ENCODE data around the gene RINT1.
"Not testable (repeated sequence)": the region's sequence is repeated elsewhere in the genome, so short reads cannot be mapped to it uniquely, and the experiment has no call there.

RINT1 gene

DNA sequence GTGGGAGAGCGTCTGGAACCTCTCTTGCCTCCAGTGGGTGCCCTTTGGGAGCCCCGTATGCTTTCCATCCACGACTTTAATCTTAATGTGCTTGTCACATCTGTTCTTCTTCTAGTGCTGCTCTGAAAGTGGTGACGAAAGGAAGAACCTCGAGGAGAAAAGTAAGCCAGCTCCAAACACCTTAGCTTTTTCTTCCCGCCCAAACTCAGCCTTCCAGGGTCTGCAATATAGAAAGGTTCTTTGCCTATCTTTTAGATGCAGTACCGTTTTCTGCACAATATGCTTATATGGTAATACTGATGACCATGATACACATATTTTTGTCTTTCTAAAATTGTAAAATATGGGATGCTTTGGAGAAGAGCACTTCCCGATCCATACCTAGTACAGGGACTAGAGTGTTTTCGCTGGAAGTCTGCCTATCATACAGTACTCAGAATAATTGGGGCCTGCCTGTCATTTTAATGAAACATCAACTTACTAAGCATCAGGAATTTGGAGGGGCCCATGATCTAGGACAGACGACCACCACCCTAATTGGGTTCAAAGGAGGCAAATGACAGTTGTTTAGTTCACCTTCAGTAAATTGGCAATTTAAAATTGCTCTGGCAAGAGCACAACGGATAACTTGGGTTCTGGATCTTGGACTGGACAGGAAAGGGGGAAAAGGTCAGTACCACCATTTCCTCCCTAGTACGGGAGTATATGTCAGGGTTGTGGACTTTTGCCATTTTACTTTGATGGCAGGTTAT is 884 bp downstream of the RINT1 start:
- no peak for DNase-seq (ENCODE audit: low read depth)

DNA sequence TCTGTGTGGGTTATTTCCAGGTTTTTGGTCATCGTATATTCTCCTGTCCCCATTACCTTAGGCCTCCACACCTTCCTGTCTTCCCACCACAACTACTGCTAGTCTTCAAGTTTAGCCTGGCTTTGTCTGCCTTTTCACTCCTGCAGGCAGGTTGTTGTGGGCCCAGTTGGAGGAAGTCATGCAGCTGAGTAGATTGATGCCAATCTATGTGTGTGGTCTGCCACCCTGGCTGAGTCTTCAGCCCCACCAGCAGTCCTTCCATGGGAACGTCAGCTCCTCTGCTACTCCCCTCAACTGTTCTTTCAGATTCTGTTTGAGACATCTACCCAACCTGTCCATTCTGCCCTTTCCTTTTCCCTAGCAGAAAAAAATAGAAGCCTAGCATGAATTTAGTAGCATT is 6.3 kb downstream of the RINT1 start:
- DNase-seq (ENCODE audit: low read depth): no peak

DNA sequence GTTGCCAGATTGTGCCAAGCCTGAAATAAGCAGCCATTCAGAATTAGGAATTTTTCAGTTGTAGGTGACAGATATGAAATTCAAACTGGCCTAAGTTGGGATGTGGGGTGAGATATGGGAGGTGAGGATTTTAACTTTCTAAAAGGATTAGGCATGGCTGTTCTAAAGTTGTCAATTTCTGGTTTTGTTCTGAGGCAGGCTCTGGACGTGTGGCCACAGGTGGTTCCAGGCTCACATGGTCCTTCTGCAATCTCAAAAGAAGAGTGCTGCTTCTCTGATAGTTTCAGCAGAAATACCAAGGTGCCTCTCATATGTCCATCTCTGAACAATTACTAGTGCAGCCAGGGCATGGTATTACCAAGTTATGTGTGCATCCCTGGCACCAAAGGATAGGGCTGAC is 27.9 kb downstream of the RINT1 start:
- DNase-seq (ENCODE audit: low read depth): no peak

DNA sequence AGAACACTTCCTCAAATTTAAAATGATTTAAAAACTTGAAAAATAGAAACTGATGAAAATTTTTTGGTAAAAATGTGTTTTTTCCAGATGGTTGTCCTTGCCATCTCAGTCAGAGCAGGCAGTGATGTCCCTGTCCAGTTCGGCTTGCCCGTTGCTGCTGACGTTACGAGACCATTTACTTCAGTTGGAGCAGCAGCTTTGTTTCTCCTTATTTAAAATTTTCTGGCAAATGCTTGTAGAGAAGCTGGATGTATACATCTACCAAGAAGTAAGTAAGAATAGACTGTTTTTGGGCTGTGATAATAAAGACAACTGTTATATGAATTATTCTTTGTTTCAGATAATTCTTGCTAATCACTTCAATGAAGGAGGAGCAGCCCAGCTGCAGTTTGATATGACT is 33.2 kb downstream of the RINT1 start:
- DNase-seq (ENCODE audit: low read depth): no peak

DNA sequence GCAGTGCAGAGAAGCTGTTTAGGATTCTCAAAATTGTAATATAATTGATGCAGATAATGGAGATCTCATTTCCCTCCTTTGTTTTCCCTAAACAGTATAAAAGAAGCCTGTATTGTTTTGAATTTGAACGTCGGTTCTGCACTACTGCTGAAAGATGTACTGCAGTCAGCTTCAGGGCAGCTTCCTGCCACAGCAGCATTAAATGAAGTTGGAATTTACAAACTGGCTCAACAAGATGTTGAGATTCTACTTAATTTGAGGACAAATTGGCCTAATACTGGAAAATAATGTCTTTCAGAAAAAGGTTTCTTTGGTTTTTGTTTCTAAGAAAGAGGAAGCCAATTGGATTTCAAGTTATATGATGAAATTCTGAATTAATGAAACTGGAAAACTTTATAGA is 35.0 kb downstream of the RINT1 start:
- DNase-seq (ENCODE audit: low read depth): no peak

DNA sequence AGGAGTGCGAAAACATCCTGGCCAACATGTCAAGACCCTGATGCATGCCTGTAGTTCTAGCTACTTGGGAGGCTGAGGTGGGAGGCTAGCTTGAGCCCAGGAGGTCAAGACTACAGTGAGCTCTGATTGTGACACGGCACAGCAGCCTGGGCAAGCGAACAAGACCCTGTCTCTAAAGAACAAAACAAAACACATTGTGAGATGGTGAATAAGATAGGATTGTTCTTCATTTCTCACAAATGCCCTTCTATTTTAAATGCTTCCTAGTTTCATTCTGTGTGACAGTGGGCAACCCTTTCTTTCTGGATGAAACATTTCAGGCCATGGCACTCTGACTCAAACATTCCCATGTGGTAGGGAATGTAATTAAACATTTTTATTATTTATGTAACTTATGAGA is 35.8 kb downstream of the RINT1 start:
- DNase-seq (ENCODE audit: low read depth): no peak

DNA sequence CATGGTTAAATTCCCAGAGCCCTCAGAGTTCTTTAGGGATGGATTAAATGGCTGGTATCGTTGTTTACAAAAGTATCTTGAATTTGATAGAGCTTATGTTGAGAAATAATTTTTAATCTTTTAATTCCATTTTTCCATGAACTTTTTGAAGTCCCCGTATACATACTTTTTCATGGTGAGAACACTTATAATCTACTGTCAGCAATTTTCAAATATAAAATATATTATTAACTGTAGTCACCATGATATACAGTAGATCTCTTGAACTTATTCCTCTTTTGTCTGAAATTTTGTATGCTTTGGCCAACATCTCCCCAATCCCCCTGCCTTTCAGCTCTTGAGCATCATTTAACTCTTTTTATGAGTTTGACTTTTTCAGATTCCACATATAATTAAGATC is 39.9 kb downstream of the RINT1 start:
- DNase-seq (ENCODE audit: low read depth): no peak

DNA sequence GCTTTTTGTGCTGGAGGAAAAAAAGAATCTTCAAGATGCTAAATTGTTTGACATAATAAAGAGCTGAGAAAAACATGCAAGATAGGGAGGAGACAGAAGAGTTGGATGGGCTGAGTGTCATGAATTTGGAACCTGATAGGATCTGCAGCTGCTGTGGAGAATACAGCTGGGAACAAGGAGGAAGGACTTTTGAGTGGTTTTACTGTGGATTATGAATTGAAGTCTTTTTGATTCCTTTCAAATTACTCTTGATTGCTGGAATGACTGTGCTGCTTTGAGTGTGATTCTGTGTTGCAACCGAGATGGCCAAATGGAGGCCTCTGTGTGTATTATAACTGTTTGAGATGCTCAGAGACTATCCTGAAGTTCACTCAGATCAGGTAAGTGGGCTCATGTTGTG is 45.2 kb downstream of the RINT1 start:
- no peak for DNase-seq (ENCODE audit: low read depth)

DNA sequence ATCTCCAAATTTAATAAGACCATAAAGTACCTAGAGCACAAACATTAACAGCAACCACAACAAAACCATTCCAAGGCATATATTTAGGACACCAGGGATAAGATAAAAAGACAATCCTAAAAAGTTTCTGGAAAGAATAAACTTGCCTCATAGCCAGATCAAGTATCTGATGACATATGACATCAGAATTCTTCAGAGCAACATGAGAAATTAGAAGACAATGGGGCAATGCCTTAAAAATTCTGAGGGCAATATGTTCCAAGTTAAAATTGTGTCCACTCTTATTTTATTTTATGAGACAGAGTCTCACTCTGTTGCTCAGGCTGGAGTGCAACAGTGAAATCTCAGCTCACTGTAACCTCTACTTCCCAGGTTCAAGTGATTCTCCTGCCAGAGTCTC is 46.5 kb downstream of the RINT1 start:
- DNase-seq (ENCODE audit: low read depth): no peak

DNA sequence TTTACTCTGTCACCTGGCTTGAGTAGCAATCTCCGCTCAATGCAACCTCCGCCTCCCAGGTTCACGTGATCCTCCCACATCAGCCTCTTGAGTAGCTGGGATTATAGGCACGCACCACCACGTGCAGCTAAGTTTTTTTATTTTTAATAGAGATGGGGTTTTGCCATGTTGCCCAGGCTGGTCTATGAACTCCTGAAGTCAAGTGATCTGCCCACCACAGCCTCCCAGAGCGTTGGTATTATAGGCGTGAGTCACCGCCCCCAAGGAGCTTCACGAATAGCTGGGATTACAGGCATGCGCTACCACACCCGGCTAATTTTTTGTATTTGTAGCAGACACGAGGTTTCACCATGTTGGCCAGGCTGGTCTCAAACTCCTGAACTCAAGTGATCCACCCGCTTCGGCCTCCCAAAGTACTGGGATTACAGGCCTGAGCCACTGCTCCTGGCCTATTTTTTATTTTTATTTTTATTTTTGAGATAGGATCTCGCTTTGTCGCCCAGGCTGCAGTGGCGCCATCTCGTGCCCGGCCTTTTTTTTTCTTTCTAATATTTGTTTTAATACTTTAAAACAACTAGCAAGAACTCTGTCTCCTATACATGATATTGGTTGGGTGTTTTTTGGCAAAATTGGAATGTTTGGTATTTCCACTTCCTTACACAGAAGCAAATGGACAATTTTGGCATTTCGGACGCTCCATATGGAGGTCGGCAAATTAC is 48.2 kb downstream of the RINT1 start:
- no peak for DNase-seq (ENCODE audit: low read depth)

DNA sequence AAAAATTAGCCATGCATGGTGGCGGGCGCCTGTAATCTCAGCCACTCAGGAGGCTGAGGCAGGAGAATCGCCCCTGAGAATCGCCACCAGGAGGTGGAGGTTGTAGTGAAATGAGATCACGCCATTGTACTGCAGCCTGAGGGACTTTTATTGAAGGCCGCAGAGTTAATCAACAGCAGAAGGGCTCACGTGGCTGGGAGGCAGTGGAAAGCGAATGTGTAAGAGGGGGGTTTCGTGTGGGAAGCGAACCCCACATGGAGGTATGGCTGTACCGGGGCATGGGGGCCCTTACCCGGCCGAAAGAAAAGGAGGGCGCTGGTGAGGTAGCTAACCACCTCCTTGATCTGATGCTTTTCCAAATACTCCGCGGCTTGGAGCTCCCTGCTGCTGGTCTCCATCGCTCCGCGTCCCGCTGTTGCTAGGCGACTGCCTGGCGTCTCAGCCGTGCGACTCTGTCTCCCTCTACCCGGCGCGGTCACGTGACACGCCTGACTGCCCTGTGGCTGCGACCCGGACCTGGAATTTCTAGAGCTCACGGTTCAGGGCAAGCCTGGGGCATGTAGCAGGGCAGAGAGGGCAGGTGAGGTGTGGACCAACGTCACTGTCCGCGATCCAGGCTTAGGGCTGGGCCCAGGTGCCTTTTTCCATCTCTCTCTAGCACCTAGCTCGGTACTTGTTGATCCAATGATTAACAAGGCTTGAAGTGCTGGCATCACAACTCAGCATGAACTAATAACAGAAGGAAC is 49.2 kb downstream of the RINT1 start, which contains the start of gene EFCAB10:
Gene EFCAB10 (minus strand): TSS at position 428 of the 746 bp plus-strand sequence. CDS start 30 bp downstream, at position 398.
- no peak for DNase-seq (ENCODE audit: low read depth)

DNA sequence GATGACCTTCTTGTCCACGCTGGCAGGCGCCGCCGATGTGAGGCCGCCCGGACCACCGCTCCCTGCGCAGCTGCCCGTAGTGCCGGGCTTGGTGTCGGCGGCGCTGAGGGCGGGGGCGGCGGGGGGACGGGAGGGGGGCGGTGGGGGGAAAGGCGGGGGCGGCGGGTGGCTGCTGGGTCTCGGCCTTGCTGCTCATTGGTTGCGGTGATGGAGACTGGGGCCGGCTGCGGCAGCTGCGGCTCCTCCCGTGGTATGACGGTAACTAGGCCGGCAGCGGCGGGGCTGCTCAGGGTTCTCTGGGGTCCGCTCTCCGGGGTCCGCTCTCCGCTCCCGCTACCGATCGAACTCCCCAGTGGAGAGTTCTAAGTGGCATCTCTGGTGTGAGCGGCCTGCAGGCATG is 51.1 kb downstream of the RINT1 start:
- DNase-seq (ENCODE audit: low read depth): no peak

DNA sequence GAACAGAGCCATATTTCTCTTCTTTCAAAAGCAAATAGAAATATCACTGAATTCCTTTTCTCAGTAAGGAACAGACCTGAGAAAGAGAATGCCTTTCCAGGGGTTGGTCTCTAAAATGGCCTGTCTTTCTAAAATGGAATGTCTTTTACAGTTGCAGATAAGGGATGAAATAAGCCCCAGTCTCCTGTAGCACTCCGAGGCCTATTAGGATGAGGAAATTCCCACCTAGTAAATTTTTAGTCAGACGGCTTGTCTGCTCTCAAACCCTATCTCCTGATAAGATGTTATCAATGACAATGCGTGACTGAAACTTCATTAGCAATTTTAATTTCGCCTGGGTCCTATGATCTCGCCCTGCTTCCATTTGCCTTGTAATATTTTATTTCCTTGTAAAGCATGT is 52.2 kb downstream of the RINT1 start:
- DNase-seq (ENCODE audit: low read depth): no peak

DNA sequence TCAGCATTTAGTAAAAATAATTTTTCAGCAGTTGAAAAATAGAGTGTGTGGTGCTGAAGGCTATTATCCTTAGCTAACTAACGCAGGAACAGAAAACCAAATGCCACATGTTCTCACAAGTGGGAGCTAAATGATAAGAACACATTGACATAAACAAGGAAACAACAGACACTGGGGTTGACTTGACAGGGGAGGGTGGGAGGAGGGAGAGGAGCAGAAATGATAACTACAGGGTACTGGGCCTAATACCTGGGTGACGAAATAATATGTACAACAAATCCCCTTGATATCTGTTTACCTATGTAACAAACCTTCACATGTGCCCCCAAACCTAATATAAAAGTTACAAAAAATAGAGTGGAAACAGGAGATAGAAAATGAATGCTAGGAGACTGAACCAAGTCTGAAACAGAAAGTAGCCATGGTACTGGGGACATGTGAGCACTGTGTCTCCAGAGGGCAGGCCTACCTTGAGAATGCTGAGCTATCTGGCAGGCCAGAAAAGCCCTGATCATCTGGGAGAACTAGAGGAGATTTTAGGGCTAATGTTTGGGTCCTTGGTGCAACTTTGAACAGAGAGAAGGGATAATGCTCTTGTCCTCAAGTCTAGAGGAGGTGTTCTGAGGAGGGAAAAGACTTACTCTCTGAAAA is 54.0 kb downstream of the RINT1 start:
- DNase-seq (ENCODE audit: low read depth): no peak

DNA sequence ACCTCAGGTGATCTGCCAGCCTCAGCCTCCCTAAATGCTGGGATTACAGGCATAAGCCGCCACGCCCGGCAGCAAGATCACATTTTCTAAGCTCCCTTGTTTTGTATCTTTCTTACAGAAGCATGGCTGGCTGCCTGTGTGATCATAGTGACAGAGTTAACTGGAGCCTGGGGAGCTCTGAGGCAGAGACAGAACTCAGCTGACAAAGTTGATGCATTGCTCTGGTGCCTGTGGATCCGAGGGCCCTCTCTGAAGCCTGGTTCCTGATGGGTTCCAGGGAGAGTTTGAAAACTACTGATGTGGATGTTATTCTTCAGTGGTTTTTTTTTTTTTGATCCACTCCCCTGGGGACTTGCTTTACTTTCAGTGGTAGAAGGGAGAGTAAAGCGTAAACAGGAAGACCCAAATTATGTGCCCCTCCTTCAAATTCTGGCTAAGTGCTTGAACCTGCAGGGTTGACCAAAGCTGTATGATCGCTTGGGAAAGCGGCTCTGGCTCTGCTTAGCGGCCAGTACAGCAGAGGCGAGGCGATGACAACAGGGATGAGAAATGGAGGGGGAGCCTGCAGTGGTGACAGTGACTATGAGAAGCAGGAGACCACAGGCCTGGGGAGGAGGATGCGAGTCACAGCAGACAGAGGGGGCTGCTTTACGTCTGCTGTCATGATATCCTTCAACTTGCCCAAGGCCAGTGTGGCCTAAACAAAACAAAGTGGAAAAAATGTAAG is 56.1 kb downstream of the RINT1 start:
- no peak for DNase-seq (ENCODE audit: low read depth)

DNA sequence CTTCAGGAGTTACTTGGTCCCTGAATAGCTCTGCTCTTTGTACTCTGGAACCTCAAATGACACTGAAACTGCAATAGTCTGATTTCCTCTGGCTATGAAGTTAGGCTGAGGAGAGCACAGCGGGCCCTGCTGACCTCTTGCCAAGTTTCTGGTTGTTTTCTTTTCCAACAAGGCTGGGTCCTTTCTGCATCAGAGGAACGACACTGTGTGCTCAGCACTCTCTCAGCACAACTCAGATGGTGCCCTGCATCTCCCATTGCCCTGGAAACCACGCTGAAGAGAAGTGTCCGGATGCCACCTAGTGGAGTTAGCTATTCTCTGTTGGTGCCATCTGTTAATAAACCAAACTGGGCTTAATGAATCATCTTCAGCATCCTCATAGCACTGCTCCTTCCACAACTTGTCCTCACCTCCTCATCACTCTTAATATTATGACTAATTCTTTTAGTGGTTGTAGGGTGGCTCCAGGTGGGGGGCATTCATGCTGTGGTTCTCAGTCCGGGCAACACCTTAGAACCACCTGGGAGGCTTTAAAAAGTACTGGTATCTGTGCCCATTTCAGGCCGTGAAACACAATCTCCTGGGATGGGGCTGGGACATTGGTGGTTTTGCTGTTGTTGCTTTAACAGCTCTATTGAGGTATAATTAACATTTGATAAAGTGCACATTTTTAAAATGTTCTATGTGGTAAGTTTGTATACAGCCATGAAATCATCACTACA is 57.5 kb downstream of the RINT1 start:
- DNase-seq (ENCODE audit: low read depth): peak; percentile 33

DNA sequence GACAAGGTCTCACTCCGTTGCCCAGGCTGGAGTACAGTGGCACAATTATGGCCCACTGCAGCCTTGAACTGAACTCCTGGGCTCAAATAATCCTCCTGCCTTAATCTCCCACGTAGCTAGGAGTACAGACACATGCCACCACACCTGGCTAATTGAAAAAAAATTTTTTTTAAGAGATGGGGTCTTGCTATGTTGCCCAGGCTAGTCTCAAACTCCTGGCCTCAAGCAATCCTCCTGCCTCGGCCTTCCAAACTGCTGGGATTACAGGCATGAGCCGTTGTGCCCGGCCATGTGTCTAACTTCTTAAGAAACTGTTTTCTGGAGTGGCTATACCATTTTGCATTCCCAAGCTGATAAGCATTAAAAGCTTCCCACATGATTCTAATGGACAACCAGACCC is 58.8 kb downstream of the RINT1 start:
- no peak for DNase-seq (ENCODE audit: low read depth)

DNA sequence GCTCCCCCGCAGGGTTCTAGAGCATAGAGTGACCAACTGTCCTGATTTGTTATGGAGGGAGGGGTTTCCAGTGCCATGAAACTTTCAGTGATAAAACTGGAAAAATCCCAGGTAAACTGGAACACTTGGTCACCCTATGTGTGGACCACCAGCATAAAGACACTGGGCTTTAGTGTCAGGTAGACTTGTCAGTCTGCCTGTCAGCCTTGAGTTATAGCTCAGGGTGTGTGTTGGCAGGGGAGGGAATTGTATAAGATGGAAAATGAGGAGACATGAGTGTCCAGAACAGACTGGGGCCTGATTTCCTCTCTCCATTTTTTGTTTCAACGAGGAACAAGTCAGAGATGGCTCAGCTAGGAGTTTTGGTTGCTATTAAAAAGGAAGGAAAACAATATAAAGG is 59.5 kb downstream of the RINT1 start:
- no peak for DNase-seq (ENCODE audit: low read depth)

DNA sequence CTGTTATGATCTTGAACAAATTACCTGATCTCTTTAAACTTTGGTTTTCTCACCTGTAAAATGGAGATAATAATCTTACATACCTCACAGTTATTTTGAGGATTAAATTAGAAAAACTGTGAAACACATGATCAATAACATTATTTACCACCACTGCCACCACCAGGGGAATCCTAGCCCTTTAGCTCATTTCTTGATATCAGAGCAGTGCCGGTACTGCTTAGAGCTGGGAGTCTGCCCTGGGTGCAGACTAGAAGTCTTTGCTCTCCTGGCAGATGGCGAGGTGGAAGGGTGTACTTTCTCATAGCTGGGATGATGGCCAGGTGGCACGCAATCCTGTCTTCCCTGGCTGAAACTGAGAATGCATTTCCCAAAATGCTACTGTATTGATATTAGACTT is 62.0 kb downstream of the RINT1 start:
- no peak for DNase-seq (ENCODE audit: low read depth)

DNA sequence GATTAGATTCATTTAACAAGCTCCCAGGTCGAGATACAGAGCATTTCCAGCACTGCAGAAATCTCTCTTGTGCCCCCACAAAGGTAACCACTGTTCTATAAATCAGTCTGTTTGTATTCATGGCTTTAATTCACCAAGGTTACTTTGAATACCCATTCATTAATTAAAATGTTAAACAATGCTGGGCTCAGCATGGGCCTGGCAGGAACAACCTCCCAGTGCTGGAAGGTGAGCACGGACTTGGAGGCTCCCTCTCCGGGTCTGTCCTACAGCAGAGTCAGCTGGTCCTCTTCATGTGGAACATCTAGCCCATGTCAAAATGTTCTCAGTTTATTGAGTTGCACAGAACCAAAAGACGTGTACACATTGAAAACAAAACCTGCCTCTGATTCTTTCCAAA is 64.9 kb downstream of the RINT1 start:
- DNase-seq (ENCODE audit: low read depth): no peak

DNA sequence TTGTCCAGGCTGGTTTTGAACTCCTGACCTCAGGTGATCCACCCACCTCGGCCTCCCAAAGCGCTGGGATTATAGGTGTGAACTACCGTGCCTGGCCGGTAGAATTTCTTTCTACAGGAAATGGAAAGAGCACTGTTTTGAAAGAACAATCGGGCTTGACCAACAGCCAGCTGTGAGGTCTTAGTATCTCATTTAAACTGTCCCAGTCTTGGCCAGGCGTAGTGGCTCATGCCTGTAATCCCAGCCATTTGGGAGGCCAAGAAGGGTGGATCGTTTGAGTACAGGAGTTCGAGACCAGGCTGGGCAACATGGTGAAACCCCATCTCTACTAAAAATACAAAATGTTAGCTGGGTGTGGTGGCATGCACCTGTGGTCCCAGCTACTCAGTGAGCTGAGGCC is 67.1 kb downstream of the RINT1 start:
- not testable (repeated sequence) for DNase-seq (ENCODE audit: low read depth)
